Dermis blood vessel endothelial cell (primary cell): Measurements from ENCODE around the gene GADD45GIP1. TPM values are rescaled to one million over a fixed set of nuclear protein-coding genes. Genes with fewer than 3 reads are reported as not detected.
A peak's percentile ranks its signal among the peaks of the same experiment; 100 is the strongest.

Experiments
- DNase-seq: peaks from one replicate; pipeline ENCODE4 v3.0.0; 2010
- total RNA-seq: library from RNA; depleted of rRNA; stranded (reverse); fragments of >200 nt; gene quantifications from 2 replicates; pipeline ENCODE4 v1.2.3, GENCODE V29; 2014

The GADD45GIP1 gene
- total RNA-seq, result 19.5 and 20.6 TPM in 2 replicates

- DNase-seq, result peak; percentile 88
Measured at GRCh38 chr19:12956446-12957388, at the start of gene GADD45GIP1. Gene GADD45GIP1, minus strand, starts transcription at chr19:12957223. Its CDS starts 11 bp downstream, at chr19:12957212.

DNA sequence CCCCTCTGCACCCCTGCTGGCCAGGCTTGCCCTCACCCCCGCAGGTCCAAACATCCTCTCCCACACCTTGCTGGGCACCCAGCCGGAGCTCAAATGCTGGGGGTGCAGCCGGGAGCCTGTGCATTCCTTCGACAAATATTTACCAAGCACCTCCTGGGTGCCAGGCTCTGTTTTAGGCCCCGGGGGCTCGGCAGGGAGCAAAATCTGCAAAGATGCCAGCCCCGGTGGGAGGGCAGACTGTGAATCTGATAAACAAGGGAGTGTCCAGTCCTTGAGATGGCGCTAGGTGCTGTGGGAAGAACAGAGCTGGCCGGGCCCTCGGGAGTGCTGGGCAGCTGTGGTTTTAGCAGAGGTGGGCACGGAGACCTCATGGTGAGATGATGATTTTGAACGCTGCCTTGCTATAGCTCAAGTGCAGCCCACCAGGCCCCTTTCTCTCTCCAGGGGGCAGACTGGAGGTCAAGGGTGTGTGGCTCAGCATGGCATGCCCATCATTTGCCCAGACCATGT lies 48.9 kb upstream of the GADD45GIP1 start:
- no peak for DNase-seq

DNA sequence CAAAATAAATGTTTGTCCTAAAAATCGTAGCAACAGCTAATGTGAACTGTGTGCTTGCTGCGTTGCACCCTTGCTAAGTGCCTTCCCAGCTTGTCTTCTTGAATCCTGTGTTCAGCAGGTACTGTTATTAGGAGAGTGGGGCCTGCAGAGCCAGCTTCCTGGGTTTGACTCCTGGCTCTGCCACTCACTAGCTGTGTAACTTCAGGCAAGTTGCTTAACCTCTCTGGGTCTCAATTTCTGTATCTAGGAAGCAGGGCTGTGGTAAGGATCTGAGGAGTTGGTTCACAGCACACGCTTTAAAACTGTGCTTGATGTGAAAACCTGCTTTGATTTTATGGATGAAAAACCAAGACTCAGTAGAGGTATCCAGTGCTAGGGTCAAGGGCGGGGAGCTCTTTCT lies 48.2 kb upstream of the GADD45GIP1 start:
- no peak for DNase-seq

DNA sequence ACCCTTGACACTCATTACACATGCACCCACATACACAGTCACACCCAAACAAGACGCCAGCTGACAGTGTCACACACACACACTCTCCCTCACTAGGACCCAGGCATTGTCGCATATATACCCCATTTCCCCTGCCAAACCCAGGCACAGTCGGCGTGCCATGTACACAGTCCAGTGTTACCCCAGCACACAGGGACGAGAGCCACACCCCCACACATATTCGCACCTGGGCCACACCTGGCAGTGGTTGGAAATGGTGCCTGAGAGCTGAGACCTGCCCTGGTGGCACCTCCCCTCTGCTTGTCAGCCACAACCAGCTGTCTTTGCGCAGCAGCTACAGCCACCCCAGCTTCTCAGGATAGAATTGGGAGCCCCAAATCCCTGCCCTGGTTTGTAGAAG lies 47.2 kb upstream of the GADD45GIP1 start:
- DNase-seq, result no peak

GRCh38 chr19:13003081-13003480 lies 46.1 kb upstream of the GADD45GIP1 start:
- no peak for DNase-seq

GRCh38 chr19:13002166-13002898 lies 45.3 kb upstream of the GADD45GIP1 start:
- DNase-seq, result no peak

DNA sequence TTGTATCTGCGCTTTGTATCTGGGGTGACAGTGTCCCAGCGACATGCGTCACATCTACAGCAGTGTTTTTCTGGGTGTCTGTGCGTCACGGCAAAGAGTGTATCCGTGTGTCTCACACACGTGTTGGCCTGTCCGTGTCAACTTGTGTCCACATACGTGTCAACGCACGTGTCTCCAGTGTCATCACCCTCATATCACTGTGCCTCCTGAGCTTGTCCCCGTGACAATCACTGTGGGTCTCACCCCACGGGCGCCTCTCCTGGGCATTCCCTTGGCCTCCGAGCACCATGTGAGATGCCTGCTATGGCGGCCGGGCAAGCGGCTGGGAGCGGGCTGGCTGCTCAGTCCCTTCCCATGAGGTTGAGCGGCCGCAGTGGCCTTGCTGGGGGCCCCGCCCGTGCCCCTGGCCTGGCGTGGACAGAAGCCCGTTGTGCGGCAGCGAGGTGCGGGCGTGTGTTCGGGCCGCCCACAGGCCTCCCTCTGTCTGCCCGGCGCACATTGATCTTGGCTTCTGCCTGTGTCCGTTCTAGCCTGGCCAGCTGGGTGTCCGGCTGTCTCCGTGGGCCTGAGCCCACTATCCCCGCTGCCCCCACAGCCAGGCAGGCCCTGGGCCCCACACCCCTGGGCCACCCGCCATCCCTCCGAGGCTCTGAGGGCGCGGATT lies 44.6 kb upstream of the GADD45GIP1 start:
- no peak for DNase-seq

GRCh38 chr19:13001166-13001501 lies 44.1 kb upstream of the GADD45GIP1 start:
- DNase-seq, result no peak

DNA sequence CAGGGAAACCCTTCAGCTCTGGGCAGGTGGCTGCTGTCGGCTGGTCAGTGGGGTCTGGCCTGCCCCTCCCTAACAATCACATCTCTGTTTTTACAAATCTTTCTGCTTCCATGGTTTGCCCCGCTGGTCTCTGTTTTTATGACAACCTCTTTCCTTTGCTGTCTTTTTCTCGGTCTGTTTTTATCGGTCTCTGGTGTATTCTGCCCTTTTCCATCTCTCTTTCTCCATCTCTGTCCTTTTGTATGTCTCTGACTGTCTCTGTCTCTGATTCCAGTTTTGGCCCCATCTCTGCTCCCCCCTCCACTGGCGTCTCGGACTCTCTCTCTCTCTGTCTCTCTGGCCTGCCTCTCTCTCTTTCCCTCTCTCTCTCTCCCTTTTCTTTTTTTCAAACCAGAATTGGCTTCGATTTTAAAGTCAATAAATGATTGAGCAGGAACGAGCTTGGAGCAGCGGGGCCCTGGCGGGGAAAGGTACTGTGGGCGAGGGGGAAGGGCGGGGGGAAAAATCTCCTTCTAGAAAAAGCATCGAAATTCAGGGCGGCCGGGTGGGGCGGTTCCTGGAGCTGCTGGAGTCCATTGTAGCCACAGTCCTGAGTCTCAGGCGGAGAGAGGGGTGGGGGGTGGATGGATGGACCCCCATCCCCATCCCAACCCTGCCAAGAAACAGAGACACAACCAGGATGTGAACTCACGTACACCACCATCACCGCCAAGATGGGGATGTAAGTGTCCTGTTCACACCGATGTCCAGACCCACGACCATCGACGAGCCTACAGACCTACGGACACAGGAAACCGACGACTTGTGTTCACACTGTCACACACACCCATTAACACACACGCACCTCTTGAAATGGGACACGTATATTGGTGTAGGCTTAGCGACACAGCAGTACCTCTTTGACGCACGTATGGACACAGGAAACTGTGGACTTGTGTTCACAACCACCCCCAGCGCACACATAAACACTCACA lies 41.2 kb upstream of the GADD45GIP1 start:
- no peak for DNase-seq

DNA sequence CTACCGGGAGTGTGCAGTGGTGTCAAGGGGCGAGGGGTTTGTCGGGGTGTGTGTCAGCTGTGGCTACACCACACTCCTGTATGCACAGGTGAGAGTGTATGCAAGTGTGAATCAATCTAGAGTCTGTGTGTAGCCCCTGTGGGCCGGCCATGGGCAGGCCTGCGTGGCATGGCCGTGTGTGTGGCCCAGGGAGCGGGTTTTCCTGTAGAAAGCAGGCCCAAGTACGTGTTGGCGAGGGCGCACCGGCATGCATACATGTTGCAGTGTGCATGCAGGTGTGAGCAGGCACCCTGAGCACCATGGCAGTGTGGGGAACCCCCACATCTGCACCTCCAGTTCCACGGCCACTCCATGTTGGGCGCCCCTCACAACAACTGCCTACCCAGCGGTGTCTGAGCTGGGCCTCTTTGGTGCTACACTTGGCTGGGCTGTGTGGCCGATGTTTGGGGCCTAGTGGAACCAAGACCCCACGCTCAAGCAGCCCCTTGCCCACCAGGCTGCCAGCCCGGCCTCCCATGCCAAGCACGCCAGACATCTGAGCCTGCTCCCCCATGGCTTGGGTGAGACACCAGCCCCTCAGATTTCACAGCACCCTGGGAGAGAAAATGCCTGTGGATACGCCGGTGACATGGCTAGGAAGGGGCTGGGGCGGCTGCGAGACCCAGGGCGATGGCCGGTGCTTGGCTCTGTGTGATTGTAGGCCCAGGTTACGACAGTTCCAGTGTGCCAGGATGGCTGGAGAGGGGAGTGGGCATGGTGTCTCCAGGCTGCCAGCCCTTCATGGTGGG lies 40.4 kb upstream of the GADD45GIP1 start:
- no peak for DNase-seq

GRCh38 chr19:12996406-12997094 lies 39.5 kb upstream of the GADD45GIP1 start:
- peak; percentile 43 for DNase-seq

DNA sequence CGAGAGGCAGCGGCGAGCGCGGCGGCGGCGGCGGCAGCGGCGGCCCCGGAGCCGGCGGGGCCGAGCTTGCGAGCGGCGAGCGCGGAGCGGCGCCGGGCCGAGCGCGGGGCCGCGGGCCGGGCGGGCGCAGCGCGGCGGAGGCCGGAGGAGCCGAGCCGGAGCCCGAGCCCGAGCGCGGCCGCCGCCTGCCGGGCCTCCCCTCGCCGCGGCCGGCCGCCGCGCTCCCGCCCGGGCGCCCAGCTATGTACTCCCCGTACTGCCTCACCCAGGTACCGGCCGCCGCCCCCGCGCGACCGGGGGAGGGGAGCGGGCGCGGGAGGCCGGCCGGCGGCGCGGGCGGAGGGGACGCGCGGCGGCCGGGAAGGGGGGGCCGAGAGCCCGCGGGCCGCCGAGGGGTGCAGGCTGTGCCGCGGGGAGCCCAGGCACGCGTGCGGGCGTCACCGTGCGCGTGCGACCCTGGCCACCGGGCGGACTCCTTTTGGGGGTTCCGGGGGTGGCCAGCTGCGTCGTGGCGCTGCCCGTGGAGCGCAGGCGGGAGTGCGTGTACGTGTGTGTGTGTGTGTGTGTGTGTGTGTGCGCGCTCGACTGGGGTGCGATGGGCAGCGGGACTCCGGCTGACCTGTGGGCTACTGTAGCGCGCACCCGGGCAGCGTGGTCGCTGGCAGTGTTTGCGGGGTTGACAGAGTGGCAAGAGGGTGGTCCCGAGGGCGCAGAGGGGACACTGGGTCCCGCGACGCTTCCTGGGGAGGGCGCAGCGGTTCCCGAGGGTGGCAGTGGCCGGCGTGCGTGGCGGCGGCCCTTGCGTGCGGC lies 38.8 kb upstream of the GADD45GIP1 start:
- DNase-seq, result peak; percentile 42

GRCh38 chr19:12994701-12995595 lies 37.9 kb upstream of the GADD45GIP1 start, which contains the start of gene NFIX:
Gene NFIX, plus strand, starts transcription at chr19:12995475. Its CDS starts 363 bp downstream, at chr19:12995838.
- DNase-seq, result peak; percentile 63

DNA sequence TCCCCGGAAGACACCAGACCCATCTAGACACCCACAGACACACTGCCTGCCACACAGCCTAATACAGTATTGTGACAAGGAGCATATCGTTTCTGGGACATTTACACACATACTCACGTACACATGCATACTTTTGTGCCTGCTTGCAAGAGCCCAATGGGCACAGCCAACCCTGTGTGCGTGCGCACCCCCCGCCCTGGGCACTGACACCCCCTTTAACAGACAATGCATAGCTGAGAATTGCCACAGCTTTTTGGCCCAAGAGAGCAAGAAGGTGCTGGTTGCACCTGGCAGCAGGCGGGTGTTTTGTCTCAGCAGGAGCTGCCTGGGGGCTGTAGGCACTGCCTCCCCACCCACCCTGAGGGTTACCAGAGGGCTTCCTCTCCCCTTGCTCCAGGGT lies 36.5 kb upstream of the GADD45GIP1 start:
- DNase-seq, result no peak

GRCh38 chr19:12992729-12993128 lies 35.7 kb upstream of the GADD45GIP1 start:
- DNase-seq, result no peak

- DNase-seq, result no peak
Measured at GRCh38 chr19:12991296-12991695, 34.3 kb upstream of the GADD45GIP1 start.

DNA sequence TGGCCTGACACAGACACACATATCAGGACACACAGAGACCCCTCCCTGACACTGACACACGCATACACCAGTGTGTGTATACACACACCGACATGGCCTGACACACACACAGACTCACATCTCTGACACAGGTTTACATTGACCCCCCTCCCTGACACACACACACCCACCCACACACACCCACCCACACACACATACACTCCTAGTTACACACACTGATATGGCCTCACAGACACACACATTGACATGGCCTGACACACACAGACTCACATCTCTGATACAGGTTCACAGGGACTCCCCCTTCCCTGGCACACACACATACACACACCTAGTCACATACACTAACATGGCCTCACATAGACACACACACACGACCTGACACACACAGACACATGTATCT lies 33.8 kb upstream of the GADD45GIP1 start:
- no peak for DNase-seq

GRCh38 chr19:12990431-12990830 lies 33.4 kb upstream of the GADD45GIP1 start:
- no peak for DNase-seq
